Measurements from ENCODE around the gene AGO1. TPM values are rescaled to one million over a fixed set of nuclear protein-coding genes. Genes with fewer than 3 reads are reported as not detected.
"Not testable (repeated sequence)": the region's sequence is repeated elsewhere in the genome, so short reads cannot be mapped to it uniquely, and the experiment has no call there.

The AGO1 gene
- total RNA-seq, 2 experiments from 2014 or later, result 20.8 to 21.0 TPM

DNA sequence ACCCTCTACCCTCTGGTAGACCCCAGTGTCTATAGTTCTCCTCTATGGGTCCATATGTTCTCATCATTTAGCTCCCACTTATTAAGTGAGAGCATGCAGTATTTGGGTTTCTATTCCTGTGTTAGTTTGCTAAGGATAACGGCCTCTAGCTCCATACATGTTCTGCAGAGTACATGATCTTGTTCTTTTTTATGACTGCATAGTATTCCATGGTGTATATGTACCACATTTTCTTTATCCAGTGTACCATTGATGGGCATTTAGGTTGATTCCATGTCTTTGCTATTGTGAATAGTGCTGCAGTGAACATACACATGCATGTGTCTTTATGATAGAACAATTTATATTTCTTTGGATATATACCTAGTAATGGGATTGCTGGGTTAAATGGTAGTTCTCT lies 81.3 kb downstream of the AGO1 start:
- POLR2A ChIA-PET, CTCF ChIA-PET, H3K9me3 Mint-ChIP-seq, DNase-seq, H3K27me3 Mint-ChIP-seq, H3K4me3 Mint-ChIP-seq, H3K4me1 Mint-ChIP-seq, H3K27ac Mint-ChIP-seq: not testable (repeated sequence)
- H3K36me3 Mint-ChIP-seq (ENCODE audit: low read depth), result peaks cover 19% of the 10 kb centered on the region

DNA sequence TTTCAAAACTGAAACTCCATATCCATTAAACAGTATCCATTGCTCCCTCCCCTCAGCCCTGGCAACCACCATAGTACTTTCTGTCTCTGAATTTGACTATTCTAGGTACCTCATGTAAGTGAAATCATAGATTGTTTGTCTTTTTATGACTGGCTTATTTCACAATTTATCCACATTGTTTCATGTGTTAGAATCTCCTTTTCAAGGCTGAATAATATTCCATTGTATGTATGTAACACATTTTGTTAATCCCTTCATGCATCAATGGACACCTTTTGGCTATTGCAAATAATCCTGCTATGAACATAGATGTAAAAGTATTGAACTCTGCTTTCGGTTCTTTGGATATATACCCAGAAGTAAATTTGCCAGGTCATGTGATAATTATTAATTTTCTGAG lies 85.4 kb downstream of the AGO1 start:
- H3K4me1 Mint-ChIP-seq, result no peaks in the 10 kb centered on the region
- H3K4me3 Mint-ChIP-seq, result no peak overlapping the region
- no peaks in the 10 kb centered on the region for H3K27me3 Mint-ChIP-seq
- H3K27ac Mint-ChIP-seq, result no peak overlapping the region
- CTCF ChIA-PET, result no interaction called here
- H3K9me3 Mint-ChIP-seq, result no peaks in the 10 kb centered on the region
- no peak for DNase-seq
- POLR2A ChIA-PET, result no interaction called here
- H3K36me3 Mint-ChIP-seq (ENCODE audit: low read depth), result peaks cover 32% of the 10 kb centered on the region

- POLR2A ChIA-PET, result no interaction called here
- H3K9me3 Mint-ChIP-seq, result peaks cover 3% of the 10 kb centered on the region
- no peaks in the 10 kb centered on the region for H3K27me3 Mint-ChIP-seq
- CTCF ChIA-PET, result no interaction called here
- no peak overlapping the region for H3K27ac Mint-ChIP-seq
- H3K4me1 Mint-ChIP-seq, result peaks cover 7% of the 10 kb centered on the region
- no peak overlapping the region for H3K4me3 Mint-ChIP-seq
- H3K36me3 Mint-ChIP-seq (ENCODE audit: low read depth), result peaks cover 54% of the 10 kb centered on the region
- DNase-seq, result no peak
Observed at GRCh38 chr1:35971601-35972000, 88.6 kb downstream of the AGO1 start.

DNA sequence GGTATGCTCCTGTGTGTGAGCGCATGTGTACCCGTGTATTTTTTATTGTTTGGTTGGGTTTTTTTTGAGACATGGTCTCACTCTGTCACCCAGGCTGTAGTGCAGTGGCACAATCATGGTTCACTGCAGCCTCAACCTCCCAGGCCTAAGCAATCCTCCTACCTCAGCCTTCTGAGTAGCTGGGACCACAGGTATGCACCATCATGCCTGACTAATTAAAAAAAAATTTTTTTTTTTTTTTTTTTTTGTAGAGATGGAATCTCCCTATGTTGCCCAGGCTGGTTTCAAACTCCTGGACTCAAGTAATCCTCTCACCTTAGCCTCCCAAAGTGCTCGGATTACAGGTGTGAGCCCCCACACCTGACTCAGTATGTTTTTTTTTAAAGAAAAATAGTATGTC lies 89.6 kb downstream of the AGO1 start:
- H3K27ac Mint-ChIP-seq, DNase-seq, POLR2A ChIA-PET, H3K9me3 Mint-ChIP-seq, CTCF ChIA-PET, H3K4me1 Mint-ChIP-seq, H3K4me3 Mint-ChIP-seq, H3K27me3 Mint-ChIP-seq: not testable (repeated sequence)
- H3K36me3 Mint-ChIP-seq (ENCODE audit: low read depth), result peaks cover 53% of the 10 kb centered on the region

DNA sequence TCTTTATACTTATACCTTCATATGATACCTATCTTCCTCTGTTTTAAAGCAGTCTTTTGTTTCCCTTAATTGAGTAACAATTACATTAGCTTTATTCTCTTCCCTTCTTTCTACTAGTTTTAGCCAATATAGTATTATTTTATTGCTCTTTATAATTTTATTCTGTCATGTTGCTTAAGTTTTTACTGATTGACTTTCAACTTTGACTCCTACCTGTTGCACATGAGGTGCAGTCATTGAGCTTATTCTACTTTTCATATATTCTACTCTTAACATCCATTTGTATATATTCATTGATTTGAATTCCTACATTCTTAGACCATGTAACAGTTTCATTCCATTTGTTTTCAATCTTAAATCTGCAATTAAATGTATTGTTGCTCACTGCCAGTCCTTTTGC lies 97.1 kb downstream of the AGO1 start:
- peaks cover 25% of the 10 kb centered on the region for H3K36me3 Mint-ChIP-seq (ENCODE audit: low read depth)
- POLR2A ChIA-PET, result no interaction called here
- H3K27me3 Mint-ChIP-seq, result no peaks in the 10 kb centered on the region
- DNase-seq, result no peak
- H3K9me3 Mint-ChIP-seq, result no peaks in the 10 kb centered on the region
- no peak overlapping the region for H3K27ac Mint-ChIP-seq
- H3K4me3 Mint-ChIP-seq, result no peak overlapping the region
- CTCF ChIA-PET, result interaction anchor here (1.9 kb wide), 1 partner anchor 97 kb away, joined by 5 read pairs; the partner anchor contains the start of gene AGO1
- peaks cover 3% of the 10 kb centered on the region for H3K4me1 Mint-ChIP-seq

Other genes starting within 250 kb of the AGO1 start
- gene PSMB2, start 241.7 kb upstream of the AGO1 start, total RNA-seq, result 10 to 100 TPM; 76.4 to 78.1 TPM
- 10 to 100 TPM; 12.2 to 13.1 TPM for gene C1orf216, start 164.3 kb upstream of the AGO1 start, total RNA-seq
- gene CLSPN, start 113.2 kb upstream of the AGO1 start, total RNA-seq, result 10 to 100 TPM; 53.5 to 56.7 TPM
- gene AGO4, start 75.2 kb upstream of the AGO1 start, total RNA-seq, result 10 to 100 TPM; 16.5 to 20.9 TPM
- gene AGO3, start 47.9 kb downstream of the AGO1 start, total RNA-seq, result 10 to 100 TPM; 22.2 to 22.8 TPM
- not detected for gene TEKT2, start 200.9 kb downstream of the AGO1 start, total RNA-seq
- gene ADPRS, start 205.7 kb downstream of the AGO1 start, total RNA-seq, result 10 to 100 TPM; 29.7 to 29.9 TPM
- not detected for gene COL8A2, start 242.0 kb downstream of the AGO1 start, total RNA-seq

All from activated CD4-positive, alpha-beta memory T cell treated with anti-CD3 and anti-CD28 coated beads, Interleukin-2, amount 10 ng/mL, durations not matched to agents 7 days and 5 days (primary cell).